Left lobe of liver (tissue), 2 donors: Measurements from ENCODE around the gene APLNR. TPM values are rescaled to one million over a fixed set of nuclear protein-coding genes. Genes with fewer than 3 reads are reported as not detected.

ENCODE experiments used
- ATAC-seq: fragments of 200-7000 bp; cut with Tn5 transposase; one replicate; pipeline ENCODE4 v1.9.1; 2020; ENCODE audit warnings: mild to moderate bottlenecking, moderate library complexity
- DNase-seq: peaks from one replicate; pipeline ENCODE4 v3.0.0-alpha.2; 2020; ENCODE audit warnings: low spot score
- total RNA-seq: library from RNA; stranded (reverse); gene quantifications from one replicate; pipeline ENCODE4 v1.2.1, GENCODE V29; 2021
- donor health status: DM: no; HTN: no; CAD: no; lungs with moderate emphysema.
- donor health status: DM: no; HTN: yes; CAD: no.

APLNR gene
- total RNA-seq, 1 donor from 2014 or later = 2.4 TPM

- DNase-seq (no peak), ATAC-seq (no peak)
These were observed 14.8 kb downstream of the APLNR start for GRCh38 chr11:57222239-57222638.

- DNase-seq (no peak), ATAC-seq (peak; percentile 84)
These were observed 17.9 kb downstream of the APLNR start for GRCh38 chr11:57219021-57219627.

GRCh38 chr11:57217053-57217452, 20.0 kb downstream of the APLNR start:
- DNase-seq (no peak), ATAC-seq (peak; percentile 58)

- DNase-seq (no peak), ATAC-seq (no peak)
These were observed 20.6 kb downstream of the APLNR start for GRCh38 chr11:57216463-57216862.

GRCh38 chr11:57214494-57214893, 22.6 kb downstream of the APLNR start:
- no peak for ATAC-seq
- DNase-seq = no peak

GRCh38 chr11:57214098-57214417, 23.0 kb downstream of the APLNR start:
- ATAC-seq = no peak
- no peak for DNase-seq

GRCh38 chr11:57213342-57214097, 23.5 kb downstream of the APLNR start:
- DNase-seq = no peak
- no peak for ATAC-seq

- ATAC-seq = peak; percentile 66
These were observed 26.3 kb downstream of the APLNR start for GRCh38 chr11:57210781-57211180.

GRCh38 chr11:57207168-57207567, 29.9 kb downstream of the APLNR start:
- no peak for ATAC-seq
- no peak for DNase-seq

More at GRCh38 chr11:57210781-57211180, 26.3 kb downstream of the APLNR start:
- no peak for DNase-seq

GRCh38 chr11:57205041-57205641, 31.9 kb downstream of the APLNR start:
- peak; percentile 77 for ATAC-seq

GRCh38 chr11:57203882-57204480, 33.1 kb downstream of the APLNR start:
- ATAC-seq = no peak
- no peak for DNase-seq

More at GRCh38 chr11:57205041-57205641, 31.9 kb downstream of the APLNR start:
- DNase-seq = no peak

- ATAC-seq = peak; percentile 69
- peak; percentile 56 for DNase-seq
These were observed 33.7 kb downstream of the APLNR start for GRCh38 chr11:57203359-57203758.

GRCh38 chr11:57202281-57202680, 34.8 kb downstream of the APLNR start:
- DNase-seq = no peak
- ATAC-seq = no peak

GRCh38 chr11:57200917-57201316, 36.1 kb downstream of the APLNR start:
- ATAC-seq = peak; percentile 27
- no peak for DNase-seq

- no peak for ATAC-seq
- no peak for DNase-seq
These were observed 37.7 kb downstream of the APLNR start for GRCh38 chr11:57199330-57199729.

GRCh38 chr11:57197762-57198161, 39.3 kb downstream of the APLNR start:
- no peak for DNase-seq
- no peak for ATAC-seq

- no peak for DNase-seq
- no peak for ATAC-seq
These were observed 40.5 kb downstream of the APLNR start for GRCh38 chr11:57196596-57196995.

- ATAC-seq = no peak
These were observed 44.7 kb downstream of the APLNR start for GRCh38 chr11:57192316-57192715.

GRCh38 chr11:57191311-57192219, 45.5 kb downstream of the APLNR start:
- DNase-seq = no peak
- no peak for ATAC-seq

More at GRCh38 chr11:57192316-57192715, 44.7 kb downstream of the APLNR start:
- no peak for DNase-seq

- ATAC-seq = no peak
- no peak for DNase-seq
These were observed 46.5 kb downstream of the APLNR start for GRCh38 chr11:57190548-57190947.
